Glutamatergic neuron (in vitro differentiated cells): Measurements from ENCODE around the gene PHLPP1. TPM values are rescaled to one million over a fixed set of nuclear protein-coding genes. Genes with fewer than 3 reads are reported as not detected.
A peak's percentile ranks its signal among the peaks of the same experiment; 100 is the strongest.

Experiments
- DNase-seq: peaks from one replicate; pipeline ENCODE4 v3.0.0; 2022
- H3K27ac Mint-ChIP-seq: one replicate; pipeline ENCODE4 v1.8.0; 2020; ENCODE audit warnings: mild to moderate bottlenecking, mixed read lengths, inconsistent platforms; ENCODE audit not compliant: unreplicated experiment
- H3K27me3 Mint-ChIP-seq: one replicate; pipeline ENCODE4 v1.8.0; 2020; ENCODE audit warnings: mild to moderate bottlenecking, moderate library complexity, mixed read lengths, inconsistent platforms; ENCODE audit not compliant: unreplicated experiment
- H3K36me3 Mint-ChIP-seq: one replicate; pipeline ENCODE4 v1.8.0; 2020; ENCODE audit warnings: mild to moderate bottlenecking, mixed read lengths, inconsistent platforms; ENCODE audit not compliant: unreplicated experiment
- H3K4me1 Mint-ChIP-seq: one replicate; pipeline ENCODE4 v1.8.0; 2020; ENCODE audit warnings: mild to moderate bottlenecking, low read depth, mixed read lengths, inconsistent platforms; ENCODE audit not compliant: unreplicated experiment
- H3K4me3 Mint-ChIP-seq: one replicate; pipeline ENCODE4 v1.8.0; 2020; ENCODE audit warnings: mild to moderate bottlenecking, mixed read lengths, inconsistent platforms; ENCODE audit not compliant: unreplicated experiment
- H3K9me3 Mint-ChIP-seq: one replicate; pipeline ENCODE4 v1.8.0; 2020; ENCODE audit warnings: mild to moderate bottlenecking, moderate library complexity, mixed read lengths, inconsistent platforms; ENCODE audit not compliant: unreplicated experiment
- total RNA-seq: library from RNA; stranded (reverse); fragmentation: NEBNext Ultra II Directional; extraction: Animal tissue kit (Norgen Biotek cat#: 25700); gene quantifications from one replicate; pipeline ENCODE4 v1.2.1, GENCODE V29; 2021; ENCODE audit not compliant: unreplicated experiment
- TF ChIP-seq, protein P1 (sequence below): fragments of 200-600 bp; sonication (generic); IDR thresholded peaks from one replicate; pipeline ENCODE4 v1.5.0; 2021; ENCODE audit not compliant: partially characterized antibody, unreplicated experiment

Gene PHLPP1
- total RNA-seq, 1 donor from 2014 or later, result 14.0 TPM

DNA sequence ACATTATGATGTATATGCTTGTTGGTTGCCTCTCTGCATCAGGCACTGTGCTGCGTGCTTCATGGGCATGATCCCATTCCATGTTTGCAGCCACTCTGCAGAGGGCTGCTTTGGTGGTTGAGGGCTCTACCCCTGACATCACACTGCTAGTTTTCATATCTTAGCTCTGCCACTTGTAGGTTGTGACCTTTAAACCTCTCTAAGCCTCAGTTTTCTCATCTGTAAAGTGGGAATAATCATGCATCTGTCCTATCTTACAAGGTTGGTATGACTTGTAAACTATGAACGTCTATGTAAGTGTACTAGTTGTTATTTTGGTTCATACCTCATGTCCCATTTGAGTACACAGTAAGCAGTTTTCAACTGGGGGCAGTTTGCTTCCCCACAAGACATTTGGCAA, 260.4 kb downstream of the PHLPP1 start:
- TF ChIP-seq, protein P1, sequence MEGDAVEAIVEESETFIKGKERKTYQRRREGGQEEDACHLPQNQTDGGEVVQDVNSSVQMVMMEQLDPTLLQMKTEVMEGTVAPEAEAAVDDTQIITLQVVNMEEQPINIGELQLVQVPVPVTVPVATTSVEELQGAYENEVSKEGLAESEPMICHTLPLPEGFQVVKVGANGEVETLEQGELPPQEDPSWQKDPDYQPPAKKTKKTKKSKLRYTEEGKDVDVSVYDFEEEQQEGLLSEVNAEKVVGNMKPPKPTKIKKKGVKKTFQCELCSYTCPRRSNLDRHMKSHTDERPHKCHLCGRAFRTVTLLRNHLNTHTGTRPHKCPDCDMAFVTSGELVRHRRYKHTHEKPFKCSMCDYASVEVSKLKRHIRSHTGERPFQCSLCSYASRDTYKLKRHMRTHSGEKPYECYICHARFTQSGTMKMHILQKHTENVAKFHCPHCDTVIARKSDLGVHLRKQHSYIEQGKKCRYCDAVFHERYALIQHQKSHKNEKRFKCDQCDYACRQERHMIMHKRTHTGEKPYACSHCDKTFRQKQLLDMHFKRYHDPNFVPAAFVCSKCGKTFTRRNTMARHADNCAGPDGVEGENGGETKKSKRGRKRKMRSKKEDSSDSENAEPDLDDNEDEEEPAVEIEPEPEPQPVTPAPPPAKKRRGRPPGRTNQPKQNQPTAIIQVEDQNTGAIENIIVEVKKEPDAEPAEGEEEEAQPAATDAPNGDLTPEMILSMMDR, result no peak
- peaks cover 8% of the 10 kb centered on the region for H3K4me1 Mint-ChIP-seq
- no peaks in the 10 kb centered on the region for H3K36me3 Mint-ChIP-seq
- peaks cover 3% of the 10 kb centered on the region for H3K27me3 Mint-ChIP-seq
- H3K27ac Mint-ChIP-seq, result no peak overlapping the region
- no peak overlapping the region for H3K4me3 Mint-ChIP-seq
- DNase-seq, result no peak
- peaks cover 2% of the 10 kb centered on the region for H3K9me3 Mint-ChIP-seq

- Mint-ChIP-seq H3K27ac (no peak overlapping the region), H3K9me3 (peaks cover 2% of the 10 kb centered on the region), H3K4me3 (no peak overlapping the region), H3K4me1 (peaks cover 8% of the 10 kb centered on the region), H3K36me3 (no peaks in the 10 kb centered on the region), H3K27me3 (peaks cover 3% of the 10 kb centered on the region)
- DNase-seq, result no peak
- TF ChIP-seq, protein P1, result no peak
These were observed 260.9 kb downstream of the PHLPP1 start for GRCh38 chr18:62976227-62976626.

DNA sequence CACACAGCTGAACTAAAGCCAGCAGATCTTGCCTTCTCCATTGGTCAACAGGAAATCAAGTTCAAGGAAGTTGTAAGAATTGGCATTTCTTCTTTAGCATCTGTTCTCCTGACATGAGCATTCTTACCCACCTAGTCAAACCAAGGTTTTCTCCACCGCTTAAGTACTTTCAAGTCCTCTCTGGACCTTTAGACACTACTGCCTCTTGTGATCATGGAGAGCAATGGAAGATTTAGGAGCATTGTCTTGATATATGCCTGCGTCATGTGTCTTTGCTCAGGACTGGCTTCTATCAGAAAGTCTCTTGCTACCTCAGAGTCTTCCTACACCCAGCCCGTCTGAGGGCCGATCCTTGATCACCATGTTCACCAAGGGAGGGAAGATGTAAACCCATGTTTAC, 262.2 kb downstream of the PHLPP1 start:
- TF ChIP-seq, protein P1, result no peak
- H3K36me3 Mint-ChIP-seq, result no peaks in the 10 kb centered on the region
- H3K27ac Mint-ChIP-seq, result no peak overlapping the region
- H3K27me3 Mint-ChIP-seq, result peaks cover 3% of the 10 kb centered on the region
- no peak overlapping the region for H3K4me3 Mint-ChIP-seq
- peaks cover 8% of the 10 kb centered on the region for H3K4me1 Mint-ChIP-seq
- DNase-seq, result no peak
- H3K9me3 Mint-ChIP-seq, result peaks cover 2% of the 10 kb centered on the region

DNA sequence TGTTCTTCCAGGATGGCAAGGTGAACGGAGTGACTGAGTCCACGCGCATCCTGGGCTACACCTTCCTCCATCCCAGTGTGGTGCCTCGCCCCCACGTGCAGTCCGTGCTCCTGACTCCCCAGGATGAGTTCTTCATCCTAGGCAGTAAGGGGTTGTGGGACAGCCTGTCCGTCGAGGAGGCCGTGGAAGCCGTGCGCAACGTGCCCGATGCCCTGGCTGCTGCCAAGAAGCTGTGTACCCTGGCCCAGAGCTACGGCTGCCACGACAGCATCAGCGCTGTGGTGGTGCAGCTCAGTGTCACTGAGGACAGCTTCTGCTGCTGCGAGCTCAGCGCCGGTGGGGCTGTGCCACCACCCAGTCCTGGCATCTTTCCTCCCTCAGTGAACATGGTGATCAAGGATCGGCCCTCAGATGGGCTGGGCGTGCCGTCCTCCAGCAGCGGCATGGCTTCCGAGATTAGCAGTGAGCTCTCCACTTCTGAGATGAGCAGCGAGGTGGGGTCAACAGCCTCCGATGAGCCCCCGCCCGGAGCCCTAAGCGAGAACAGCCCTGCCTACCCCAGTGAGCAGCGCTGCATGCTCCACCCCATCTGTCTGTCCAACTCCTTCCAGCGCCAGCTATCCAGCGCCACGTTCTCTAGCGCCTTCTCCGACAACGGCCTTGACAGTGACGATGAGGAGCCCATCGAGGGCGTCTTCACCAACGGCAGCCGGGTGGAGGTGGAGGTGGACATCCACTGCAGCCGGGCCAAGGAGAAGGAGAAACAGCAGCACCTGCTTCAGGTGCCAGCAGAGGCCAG, 263.1 kb downstream of the PHLPP1 start:
- no peak for DNase-seq

DNA sequence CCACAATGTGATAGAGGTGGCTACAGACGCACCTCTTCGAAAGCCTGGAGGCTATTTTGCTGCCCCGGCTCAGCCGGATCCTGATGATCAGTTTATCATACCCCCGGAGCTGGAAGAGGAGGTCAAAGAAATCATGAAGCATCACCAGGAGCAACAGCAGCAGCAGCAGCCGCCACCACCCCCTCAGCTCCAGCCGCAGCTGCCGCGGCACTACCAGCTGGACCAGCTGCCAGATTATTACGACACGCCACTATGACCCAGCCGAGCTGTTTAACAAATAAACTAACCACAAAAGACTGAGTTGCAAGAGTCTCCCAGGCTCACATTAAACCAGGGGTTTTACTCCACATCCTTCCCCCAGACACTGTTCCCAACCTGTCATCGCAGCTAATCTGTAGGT, 263.8 kb downstream of the PHLPP1 start:
- H3K27me3 Mint-ChIP-seq, result peaks cover 3% of the 10 kb centered on the region
- TF ChIP-seq, protein P1, result no peak
- peak overlapping the region; percentile 77 for H3K27ac Mint-ChIP-seq

More for the DNA sequence above, 263.1 kb downstream of the PHLPP1 start:
- peaks cover 3% of the 10 kb centered on the region for H3K27me3 Mint-ChIP-seq
- no peak overlapping the region for H3K27ac Mint-ChIP-seq
- H3K36me3 Mint-ChIP-seq, result no peaks in the 10 kb centered on the region
- H3K4me1 Mint-ChIP-seq, result peaks cover 8% of the 10 kb centered on the region
- TF ChIP-seq, protein P1, result no peak
- H3K9me3 Mint-ChIP-seq, result peaks cover 2% of the 10 kb centered on the region
- H3K4me3 Mint-ChIP-seq, result no peak overlapping the region

More for the DNA sequence above, 263.8 kb downstream of the PHLPP1 start:
- Mint-ChIP-seq H3K4me1 (peaks cover 8% of the 10 kb centered on the region), H3K36me3 (no peaks in the 10 kb centered on the region), H3K9me3 (peaks cover 2% of the 10 kb centered on the region), H3K4me3 (peak overlapping the region; percentile 40)
- no peak for DNase-seq
